Activated gamma-delta T cell treated with anti-CD3 and anti-CD28 coated beads, Interleukin-2, amount 50 U/mL, for 16 hours (primary cell): ENCODE measurements around the gene CEACAM18.
"Not testable (repeated sequence)": the region's sequence is repeated elsewhere in the genome, so short reads cannot be mapped to it uniquely, and the experiment has no call there.

Experiments
- DNase-seq: peaks from one replicate; pipeline ENCODE4 v3.0.0-alpha.2; 2020; ENCODE audit warnings: low read depth

CEACAM18 gene

GRCh38 chr19:51478381-51479234 lies at the start of gene CEACAM18:
Gene CEACAM18, plus strand, starts transcription at chr19:51478539.
- no peak for DNase-seq

- DNase-seq: no peak
Measured at GRCh38 chr19:51430221-51430620, 48.1 kb upstream of the CEACAM18 start.

GRCh38 chr19:51431124-51431523 lies 47.2 kb upstream of the CEACAM18 start:
- DNase-seq: no peak

- DNase-seq: no peak
Measured at GRCh38 chr19:51433043-51433442, 45.3 kb upstream of the CEACAM18 start.

- DNase-seq: no peak
Measured at GRCh38 chr19:51434456-51434855, 43.9 kb upstream of the CEACAM18 start.

- no peak for DNase-seq
Measured at GRCh38 chr19:51439021-51439465, 39.3 kb upstream of the CEACAM18 start.

GRCh38 chr19:51440052-51440451 lies 38.3 kb upstream of the CEACAM18 start:
- DNase-seq: no peak

- peak; percentile 52 for DNase-seq
Measured at GRCh38 chr19:51440846-51441409, 37.4 kb upstream of the CEACAM18 start.

- DNase-seq: peak; percentile 86
Measured at GRCh38 chr19:51441410-51442390, 36.6 kb upstream of the CEACAM18 start.

GRCh38 chr19:51447510-51447909 lies 30.8 kb upstream of the CEACAM18 start:
- DNase-seq: not testable (repeated sequence)

- no peak for DNase-seq
Measured at GRCh38 chr19:51448011-51448410, 30.3 kb upstream of the CEACAM18 start.

GRCh38 chr19:51448411-51449016 lies 29.8 kb upstream of the CEACAM18 start:
- DNase-seq: peak; percentile 35

GRCh38 chr19:51450730-51451307 lies 27.5 kb upstream of the CEACAM18 start:
- no peak for DNase-seq

- DNase-seq: no peak
Measured at GRCh38 chr19:51456541-51457290, 21.6 kb upstream of the CEACAM18 start.

GRCh38 chr19:51457351-51458013 lies 20.9 kb upstream of the CEACAM18 start:
- DNase-seq: no peak

- no peak for DNase-seq
Measured at GRCh38 chr19:51458051-51458645, 20.2 kb upstream of the CEACAM18 start, which contains the start of gene SIGLEC8. Gene SIGLEC8, minus strand, starts transcription at chr19:51458454. Its CDS starts 67 bp downstream, at chr19:51458387.

- no peak for DNase-seq
Measured at GRCh38 chr19:51458899-51459505, 19.3 kb upstream of the CEACAM18 start.

- DNase-seq: no peak
Measured at GRCh38 chr19:51460164-51460992, 18.0 kb upstream of the CEACAM18 start.
